ENCODE results near the gene MFSD1. TPM values are rescaled to one million over a fixed set of nuclear protein-coding genes. Genes with fewer than 3 reads are reported as not detected.

Gene MFSD1
- polyA plus RNA-seq, 1 donor from 2014 or later: 66.6 TPM

GRCh38 chr3:158821847-158822246 is 20.0 kb downstream of the MFSD1 start:
- Mint-ChIP-seq H3K4me1 (peaks cover 0 to 8% (median 0%) of the 10 kb centered on the region in 3 donors), H3K9me3 (no peaks in the 10 kb centered on the region), H3K27ac (no peak overlapping the region), H3K36me3 (peaks cover 11% of the 10 kb centered on the region), H3K27me3 (no peaks in the 10 kb centered on the region), H3K4me3 (no peak overlapping the region)

DNA sequence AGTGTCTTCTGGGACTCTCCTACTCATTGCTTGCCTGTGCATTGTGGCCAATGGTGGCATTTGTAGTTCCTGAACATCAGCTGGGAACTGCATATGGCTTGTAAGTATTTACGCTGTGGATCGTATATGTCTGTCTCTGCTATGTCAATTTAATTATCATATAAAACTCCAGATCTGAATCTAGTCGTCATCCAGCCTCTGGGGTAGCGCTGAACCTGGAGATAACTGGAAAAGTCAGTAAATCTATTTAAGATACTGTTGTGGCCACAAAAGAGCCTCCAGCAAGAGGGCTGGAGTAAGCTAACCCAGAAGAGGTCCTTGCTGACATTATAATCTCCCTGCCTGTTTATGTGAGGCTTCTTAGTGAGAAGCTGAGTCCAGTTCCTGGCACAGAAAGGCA is 21.6 kb downstream of the MFSD1 start:
- H3K36me3 Mint-ChIP-seq: peaks cover 9% of the 10 kb centered on the region

GRCh38 chr3:158827773-158828172 is 25.9 kb downstream of the MFSD1 start:
- H3K4me1 Mint-ChIP-seq: no peaks in the 10 kb centered on the region
- peaks cover 0 to 1% (median 0%) of the 10 kb centered on the region in 3 donors for H3K9me3 Mint-ChIP-seq
- no peak overlapping the region for H3K27ac Mint-ChIP-seq
- H3K4me3 Mint-ChIP-seq: no peak overlapping the region
- H3K36me3 Mint-ChIP-seq: peaks cover 16% of the 10 kb centered on the region
- no peaks in the 10 kb centered on the region for H3K27me3 Mint-ChIP-seq

More for the DNA sequence above, 21.6 kb downstream of the MFSD1 start:
- Mint-ChIP-seq H3K9me3 (no peaks in the 10 kb centered on the region), H3K27me3 (no peaks in the 10 kb centered on the region), H3K4me1 (peaks cover 0 to 7% (median 0%) of the 10 kb centered on the region in 3 donors), H3K4me3 (no peak overlapping the region), H3K27ac (no peak overlapping the region)

DNA sequence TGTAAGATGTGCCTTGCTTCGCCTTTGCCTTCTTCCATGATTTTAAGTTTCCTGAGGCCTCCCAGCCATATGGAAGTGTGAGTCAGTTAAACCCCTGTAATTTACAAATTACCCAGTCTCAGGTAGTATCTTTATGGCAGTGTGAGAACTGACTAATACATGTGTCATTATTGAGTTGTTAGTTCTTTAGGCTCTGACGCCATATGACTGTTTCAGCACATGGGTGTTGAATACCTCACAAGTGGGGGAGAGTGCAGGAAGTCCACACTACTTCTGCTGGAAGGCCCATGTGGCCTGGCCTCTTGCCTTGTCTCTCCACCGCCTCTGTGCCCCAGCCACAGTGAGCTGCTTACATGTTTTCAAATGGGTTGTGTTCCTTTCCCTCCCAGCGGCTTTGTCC is 28.5 kb downstream of the MFSD1 start:
- peaks cover 10% of the 10 kb centered on the region for H3K36me3 Mint-ChIP-seq
- H3K27ac Mint-ChIP-seq: peak overlapping the region in 1 of 3 donors; percentile 76
- peaks cover 0 to 1% (median 0%) of the 10 kb centered on the region in 3 donors for H3K9me3 Mint-ChIP-seq
- H3K4me1 Mint-ChIP-seq: no peaks in the 10 kb centered on the region
- no peaks in the 10 kb centered on the region for H3K27me3 Mint-ChIP-seq
- no peak overlapping the region for H3K4me3 Mint-ChIP-seq

DNA sequence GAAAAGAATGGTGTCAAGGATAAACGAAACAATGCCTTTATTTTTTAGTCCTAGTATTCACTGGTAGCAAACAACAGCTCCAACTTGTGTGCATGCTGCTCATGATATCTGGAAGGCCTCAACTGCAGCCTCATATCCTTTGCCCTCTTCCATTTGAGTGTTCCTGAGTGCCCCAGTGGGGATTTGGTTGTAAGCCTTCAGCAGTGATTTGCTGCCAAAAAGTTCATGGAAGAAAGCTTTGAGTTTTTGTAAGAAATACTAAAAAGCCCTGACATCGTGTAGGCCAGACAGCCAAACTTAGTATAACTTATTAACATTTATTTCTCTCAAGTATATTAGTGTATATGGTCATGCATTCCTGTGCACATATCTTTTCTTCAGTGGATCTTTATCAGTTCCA is 30.0 kb downstream of the MFSD1 start:
- H3K9me3 Mint-ChIP-seq: peaks cover 0 to 1% (median 0%) of the 10 kb centered on the region in 3 donors
- no peak overlapping the region for H3K27ac Mint-ChIP-seq
- no peaks in the 10 kb centered on the region for H3K4me1 Mint-ChIP-seq
- peaks cover 10% of the 10 kb centered on the region for H3K36me3 Mint-ChIP-seq
- H3K27me3 Mint-ChIP-seq: no peaks in the 10 kb centered on the region
- H3K4me3 Mint-ChIP-seq: no peak overlapping the region

GRCh38 chr3:158835631-158836030 is 33.8 kb downstream of the MFSD1 start:
- peaks cover 2% of the 10 kb centered on the region for H3K36me3 Mint-ChIP-seq
- no peaks in the 10 kb centered on the region for H3K9me3 Mint-ChIP-seq
- H3K27ac Mint-ChIP-seq: no peak overlapping the region

DNA sequence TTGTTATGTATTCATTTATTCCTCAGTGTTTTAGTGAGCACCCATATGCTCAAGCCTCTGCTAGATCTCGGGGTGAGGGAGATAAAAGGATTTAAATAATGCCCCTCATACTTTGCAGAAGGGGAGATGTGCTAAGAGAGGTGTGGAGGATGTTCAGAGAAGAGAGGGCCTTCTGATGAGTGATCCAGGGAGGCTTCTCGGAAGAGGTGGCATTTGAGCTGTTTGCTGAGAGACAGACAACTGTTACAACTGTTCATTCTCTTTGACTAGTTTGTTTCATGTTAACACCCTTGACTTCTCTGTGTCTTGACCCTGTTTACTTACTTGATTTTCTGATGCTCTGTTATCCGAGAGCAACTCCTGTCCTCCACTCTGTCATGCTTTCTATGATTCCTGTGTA is 34.5 kb downstream of the MFSD1 start:
- H3K9me3 Mint-ChIP-seq: no peaks in the 10 kb centered on the region
- no peak overlapping the region for H3K27ac Mint-ChIP-seq
- no peaks in the 10 kb centered on the region for H3K4me1 Mint-ChIP-seq
- H3K36me3 Mint-ChIP-seq: no peaks in the 10 kb centered on the region
- H3K4me3 Mint-ChIP-seq: no peak overlapping the region
- no peaks in the 10 kb centered on the region for H3K27me3 Mint-ChIP-seq

More at GRCh38 chr3:158835631-158836030, 33.8 kb downstream of the MFSD1 start:
- Mint-ChIP-seq H3K4me1 (no peaks in the 10 kb centered on the region), H3K27me3 (no peaks in the 10 kb centered on the region), H3K4me3 (no peak overlapping the region)

GRCh38 chr3:158837240-158837639 is 35.4 kb downstream of the MFSD1 start:
- Mint-ChIP-seq H3K36me3 (no peaks in the 10 kb centered on the region), H3K4me3 (no peak overlapping the region), H3K4me1 (no peaks in the 10 kb centered on the region), H3K27me3 (no peaks in the 10 kb centered on the region), H3K27ac (no peak overlapping the region), H3K9me3 (no peaks in the 10 kb centered on the region)

DNA sequence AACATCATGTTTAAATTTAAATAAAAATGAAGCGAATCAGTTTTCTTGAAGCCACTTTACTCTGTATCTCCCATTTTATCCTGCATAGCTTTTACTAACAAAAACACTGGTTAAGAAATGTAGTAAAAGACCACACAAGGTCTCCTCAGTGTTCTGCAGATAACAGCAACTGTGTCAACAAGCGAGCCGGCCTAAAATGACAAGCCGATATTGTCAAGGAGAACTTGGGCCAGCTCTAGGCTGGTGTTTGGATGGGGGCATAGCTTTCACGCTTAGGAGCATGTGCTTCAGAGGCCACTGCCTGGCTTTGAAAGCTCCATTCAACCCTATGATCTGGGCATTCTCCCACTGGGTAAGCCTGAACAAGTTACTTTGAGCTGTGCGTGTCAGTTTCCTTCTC is 38.1 kb downstream of the MFSD1 start:
- no peak overlapping the region for H3K27ac Mint-ChIP-seq
- H3K9me3 Mint-ChIP-seq: no peaks in the 10 kb centered on the region
- H3K4me3 Mint-ChIP-seq: no peak overlapping the region
- H3K27me3 Mint-ChIP-seq: no peaks in the 10 kb centered on the region
- H3K36me3 Mint-ChIP-seq: no peaks in the 10 kb centered on the region
- no peaks in the 10 kb centered on the region for H3K4me1 Mint-ChIP-seq

GRCh38 chr3:158841387-158841786 is 39.5 kb downstream of the MFSD1 start:
- no peaks in the 10 kb centered on the region for H3K27me3 Mint-ChIP-seq
- no peaks in the 10 kb centered on the region for H3K36me3 Mint-ChIP-seq
- peaks cover 0 to 2% (median 0%) of the 10 kb centered on the region in 3 donors for H3K4me1 Mint-ChIP-seq
- H3K9me3 Mint-ChIP-seq: no peaks in the 10 kb centered on the region
- no peak overlapping the region for H3K4me3 Mint-ChIP-seq
- H3K27ac Mint-ChIP-seq: peak overlapping the region in 1 of 3 donors; percentile 88

DNA sequence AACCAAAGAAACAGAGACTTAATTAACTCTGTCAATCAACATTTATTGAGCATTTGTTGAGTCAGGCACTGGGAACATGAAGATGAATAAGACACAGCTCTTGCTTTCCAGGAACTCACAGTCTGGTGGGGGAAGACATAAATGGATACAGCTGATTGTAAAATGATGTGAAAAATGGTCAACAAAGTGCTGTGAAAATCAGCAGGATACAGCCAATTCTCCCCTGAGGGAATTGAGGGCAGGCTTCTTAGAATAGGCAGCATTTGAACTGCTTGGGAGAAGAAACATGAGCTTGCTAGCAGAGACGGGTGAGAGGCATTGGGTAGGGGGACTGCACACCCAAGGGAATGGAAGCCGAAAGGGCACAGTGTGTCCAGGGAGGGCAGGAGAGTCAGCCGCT is 41.1 kb downstream of the MFSD1 start:
- no peaks in the 10 kb centered on the region for H3K36me3 Mint-ChIP-seq
- no peaks in the 10 kb centered on the region for H3K9me3 Mint-ChIP-seq
- H3K27me3 Mint-ChIP-seq: no peaks in the 10 kb centered on the region
- H3K4me3 Mint-ChIP-seq: no peak overlapping the region
- H3K4me1 Mint-ChIP-seq: peaks cover 0 to 2% (median 0%) of the 10 kb centered on the region in 3 donors
- no peak overlapping the region for H3K27ac Mint-ChIP-seq

DNA sequence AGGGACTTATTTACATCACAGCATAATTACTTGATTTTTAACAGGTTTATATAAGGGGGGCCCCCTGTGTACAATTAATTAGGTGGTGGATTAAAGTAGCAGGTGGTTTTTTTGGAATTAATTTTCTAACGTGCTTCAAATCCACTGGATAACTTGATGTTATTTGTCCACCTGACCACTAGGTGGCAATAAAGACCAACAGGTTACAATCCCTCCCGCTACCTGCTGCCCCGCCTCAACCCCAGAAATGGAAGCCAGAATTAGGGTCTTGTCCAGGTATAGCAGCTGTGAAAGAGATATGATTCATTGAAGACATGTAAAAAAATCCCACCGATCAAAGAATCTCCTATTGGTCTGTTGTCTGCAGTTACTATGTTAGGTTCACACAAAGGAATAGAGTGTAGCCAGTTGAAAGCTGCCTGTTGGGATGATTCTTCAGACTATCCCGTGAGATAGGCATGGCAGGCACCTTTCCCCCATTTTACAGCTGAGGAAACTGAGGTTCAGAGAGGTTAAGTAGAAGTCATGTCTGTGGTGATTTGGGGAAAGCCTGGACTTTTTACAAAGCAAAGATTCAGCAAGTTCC is 44.0 kb downstream of the MFSD1 start:
- Mint-ChIP-seq H3K4me1 (peaks cover 0 to 2% (median 0%) of the 10 kb centered on the region in 3 donors), H3K27me3 (no peaks in the 10 kb centered on the region), H3K36me3 (no peaks in the 10 kb centered on the region), H3K9me3 (no peaks in the 10 kb centered on the region), H3K4me3 (no peak overlapping the region), H3K27ac (no peak overlapping the region)

GRCh38 chr3:158846803-158847451 is 45.1 kb downstream of the MFSD1 start:
- Mint-ChIP-seq H3K27ac (no peak overlapping the region), H3K27me3 (no peaks in the 10 kb centered on the region), H3K9me3 (no peaks in the 10 kb centered on the region), H3K36me3 (no peaks in the 10 kb centered on the region), H3K4me1 (peaks cover 0 to 2% (median 0%) of the 10 kb centered on the region in 3 donors), H3K4me3 (no peak overlapping the region)

DNA sequence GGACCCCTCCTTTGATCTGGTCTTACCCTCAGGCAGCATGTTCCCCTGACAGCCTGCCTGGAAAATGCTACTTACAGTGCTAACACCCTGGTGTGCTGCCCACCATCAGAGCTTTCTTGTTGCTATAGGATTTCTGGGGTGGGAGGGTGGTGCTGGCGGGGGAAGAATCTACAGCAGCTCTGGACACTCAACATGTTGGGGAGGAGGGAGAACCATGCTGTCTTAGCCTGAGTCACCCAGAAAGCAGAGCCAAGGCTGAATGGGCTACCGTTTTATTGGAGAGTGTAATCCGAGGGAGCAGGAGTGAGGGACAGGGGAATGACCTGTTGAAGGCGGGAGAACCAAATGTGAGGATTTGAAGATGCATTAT is 45.6 kb downstream of the MFSD1 start:
- Mint-ChIP-seq H3K36me3 (no peaks in the 10 kb centered on the region), H3K9me3 (no peaks in the 10 kb centered on the region), H3K27me3 (no peaks in the 10 kb centered on the region), H3K4me1 (peaks cover 0 to 2% (median 0%) of the 10 kb centered on the region in 3 donors), H3K4me3 (no peak overlapping the region), H3K27ac (peak overlapping the region in 1 of 3 donors; percentile 84)

DNA sequence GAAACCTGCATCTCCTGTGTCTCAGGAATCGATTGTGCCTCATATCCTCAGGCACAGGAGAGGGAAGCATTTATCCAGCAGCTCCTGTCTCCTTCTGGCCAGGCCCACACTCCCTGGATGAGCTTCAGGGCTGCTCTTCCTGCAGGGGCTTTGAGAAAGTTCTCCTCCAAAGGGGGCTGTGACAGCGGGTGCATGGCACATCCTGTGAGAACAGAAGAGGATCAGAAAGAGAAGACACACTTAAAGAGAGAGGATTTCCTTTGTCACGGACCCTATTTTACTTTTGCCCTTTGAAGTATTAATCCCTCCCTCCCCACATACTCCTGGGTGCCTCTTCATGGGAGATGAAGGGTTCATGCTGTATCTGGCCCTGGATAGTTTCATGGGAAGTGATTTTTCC is 46.0 kb downstream of the MFSD1 start:
- peak overlapping the region in 1 of 3 donors; percentile 84 for H3K27ac Mint-ChIP-seq
- no peak overlapping the region for H3K4me3 Mint-ChIP-seq
- H3K9me3 Mint-ChIP-seq: no peaks in the 10 kb centered on the region
- H3K4me1 Mint-ChIP-seq: peaks cover 0 to 2% (median 0%) of the 10 kb centered on the region in 3 donors
- no peaks in the 10 kb centered on the region for H3K27me3 Mint-ChIP-seq
- no peaks in the 10 kb centered on the region for H3K36me3 Mint-ChIP-seq

DNA sequence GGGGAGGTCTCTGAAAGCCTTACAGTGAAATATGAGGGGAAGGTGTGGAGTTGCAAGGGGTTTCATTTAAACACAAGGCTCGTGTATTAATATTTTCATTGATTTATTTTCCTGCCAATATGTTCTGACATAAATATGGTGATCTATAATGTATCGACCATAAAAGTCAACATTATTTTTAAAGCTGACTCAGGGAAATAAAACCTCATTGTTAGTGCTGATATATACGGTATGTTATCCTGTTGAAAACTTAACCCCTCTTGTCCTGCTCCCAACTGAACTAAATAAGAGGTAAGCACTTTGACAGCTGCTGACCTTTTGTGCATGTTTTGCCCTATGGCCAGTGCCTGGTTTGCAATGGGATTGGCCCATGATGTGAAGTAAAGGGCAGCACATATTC is 47.9 kb downstream of the MFSD1 start:
- Mint-ChIP-seq H3K4me3 (no peak overlapping the region), H3K4me1 (peaks cover 0 to 2% (median 0%) of the 10 kb centered on the region in 3 donors), H3K9me3 (peaks cover 0 to 4% (median 0%) of the 10 kb centered on the region in 3 donors), H3K27ac (no peak overlapping the region), H3K36me3 (no peaks in the 10 kb centered on the region), H3K27me3 (no peaks in the 10 kb centered on the region)

All from IgD-negative memory B cell (primary cell).